ENCODE measurements around the gene TLNRD1.
"Not testable (repeated sequence)": the region's sequence is repeated elsewhere in the genome, so short reads cannot be mapped to it uniquely, and the experiment has no call there.

The TLNRD1 gene

DNA sequence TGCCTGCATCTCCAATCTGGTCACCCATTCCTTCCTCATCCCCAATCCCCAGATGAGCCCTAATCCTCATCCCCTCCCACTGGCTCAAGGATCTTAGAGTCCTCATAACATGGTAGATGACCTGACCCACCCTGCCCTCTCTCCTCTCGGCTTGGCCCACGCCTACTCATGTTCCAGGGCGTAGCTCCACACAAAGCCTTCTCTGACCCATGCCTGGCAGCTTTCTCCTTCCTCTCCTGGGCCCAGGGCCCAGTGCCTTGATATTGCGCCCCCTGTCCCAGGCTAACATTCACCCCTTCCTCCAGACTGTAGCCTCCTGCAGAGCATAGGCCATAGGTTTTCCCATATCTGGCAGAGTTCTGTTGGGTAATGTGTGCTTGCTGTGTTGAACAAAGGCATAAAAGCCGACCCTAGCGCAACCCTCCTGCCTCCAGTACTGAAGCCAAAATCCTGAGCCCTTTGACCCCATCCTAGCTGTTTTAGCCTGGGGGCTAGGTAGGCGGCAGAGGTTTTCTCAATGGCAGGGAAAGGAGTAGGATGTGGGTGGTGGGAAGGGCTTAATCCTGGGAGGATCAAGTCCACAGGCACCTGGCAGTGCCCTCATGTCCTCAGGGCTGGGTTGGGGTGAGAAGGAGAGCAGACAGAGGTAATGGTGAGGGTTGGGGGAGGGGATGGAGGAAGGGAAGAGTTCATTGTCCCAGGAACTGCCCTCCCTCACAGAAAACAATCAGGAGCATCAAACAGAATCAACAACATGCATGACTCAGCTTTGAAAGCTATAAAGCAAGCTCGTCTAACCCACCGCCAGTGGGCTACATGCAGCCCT lies 46.6 kb upstream of the TLNRD1 start:
- H2BK15ac ChIP-seq (ENCODE audit: low read depth, poor library complexity, severe bottlenecking) = no peak overlapping the region
- peak overlapping the region; percentile 11 for H2AK5ac ChIP-seq (ENCODE audit: low read length, severe bottlenecking)
- no peaks in the 10 kb centered on the region for H3K9me3 ChIP-seq (ENCODE audit: control insufficient read depth, low read length)
- H2BK12ac ChIP-seq (ENCODE audit: low read length in 2 of 2) = no peak overlapping the region
- H3K4me2 ChIP-seq (ENCODE audit: low read length, poor library complexity, severe bottlenecking) = no peak overlapping the region
- no peak overlapping the region for H3K4me3 ChIP-seq (ENCODE audit: insufficient read depth in 1 of 2, low read depth in 1 of 2, low read length in 2 of 2)
- H3K4ac ChIP-seq (ENCODE audit: low read depth in 1 of 2, low read length in 2 of 2) = no peak overlapping the region
- H3K27me3 ChIP-seq (ENCODE audit: control insufficient read depth in 1 of 2, insufficient read depth in 1 of 2, low read length in 2 of 2) = no peaks in the 10 kb centered on the region
- H3K23ac ChIP-seq (ENCODE audit: low read length in 2 of 2) = no peak overlapping the region
- H3K14ac ChIP-seq (ENCODE audit: low read length in 2 of 2) = no peak overlapping the region
- H2BK120ac ChIP-seq (ENCODE audit: low read depth, low read length) = no peak overlapping the region
- H3K9ac ChIP-seq (ENCODE audit: low read length) = no peak overlapping the region
- peaks cover 7% of the 10 kb centered on the region for H3K4me1 ChIP-seq (ENCODE audit: control insufficient read depth, insufficient read depth, low read depth, low read length)
- no peak overlapping the region for H4K91ac ChIP-seq (ENCODE audit: low read length)
- DNase-seq = no peak
- 96% methylated on average over 5 of the region's 9 CpGs for WGBS
- H4K8ac ChIP-seq (ENCODE audit: low read length) = no peak overlapping the region
- no peak overlapping the region for H2BK5ac ChIP-seq (ENCODE audit: low read depth, low read length, poor library complexity, severe bottlenecking)
- H3K18ac ChIP-seq (ENCODE audit: low read depth in 1 of 2, low read length in 2 of 2) = no peak overlapping the region
- H2AFZ ChIP-seq (ENCODE audit: low read depth, low read length) = no peak overlapping the region
- H3K79me1 ChIP-seq (replicated peaks; ENCODE audit: low read length, poor library complexity, severe bottlenecking) = peaks cover 9% of the 10 kb centered on the region
- no peak overlapping the region for H3K27ac ChIP-seq (ENCODE audit: low read length, poor library complexity, severe bottlenecking)
- H3K36me3 ChIP-seq (ENCODE audit: control insufficient read depth in 1 of 2, insufficient read depth in 2 of 2, low read depth in 1 of 2, low read length in 2 of 2) = peaks cover 30 to 50% of the 10 kb centered on the region in 2 experiments

DNA sequence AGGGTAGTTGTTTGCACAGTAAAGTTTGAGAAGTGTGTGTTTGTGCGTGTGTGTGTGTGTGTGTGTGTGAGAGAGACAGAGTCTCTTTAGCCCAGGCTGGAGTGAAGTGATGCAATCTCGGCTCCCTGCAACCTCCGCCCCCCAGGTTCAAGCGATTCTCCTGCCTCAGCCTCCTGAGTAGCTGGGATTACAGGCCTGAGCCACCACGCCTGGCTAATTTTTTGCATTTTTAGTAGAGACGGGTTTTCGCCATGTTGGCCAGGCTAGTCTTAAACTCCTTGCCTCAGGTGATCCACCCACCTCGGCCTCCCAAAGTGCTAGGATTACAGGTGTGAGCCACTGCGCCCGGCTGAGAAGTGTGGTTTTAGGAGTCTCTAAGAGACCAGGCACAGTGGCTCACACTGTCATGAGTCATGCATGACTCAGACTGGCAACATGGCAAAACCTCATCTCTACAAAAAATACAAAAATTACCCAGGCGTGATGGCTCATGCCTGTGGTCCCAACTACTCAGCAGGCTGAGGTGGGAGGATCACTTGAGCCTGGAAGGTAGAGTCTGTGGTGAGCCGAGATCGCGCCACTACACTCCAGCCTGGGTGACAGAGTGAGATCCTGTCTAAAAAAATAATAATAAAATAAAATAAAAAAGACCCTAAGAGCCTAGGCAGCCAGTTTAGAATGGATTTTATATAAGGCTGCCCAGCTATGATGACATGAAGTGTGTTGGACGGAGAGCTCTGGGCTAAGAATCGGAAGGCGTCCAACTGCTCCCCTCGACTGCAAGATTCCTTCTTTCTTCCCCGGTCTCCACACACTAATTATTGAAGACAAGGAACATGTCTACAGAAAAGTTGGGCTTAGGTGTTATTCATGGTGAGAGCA lies 44.9 kb upstream of the TLNRD1 start:
- not testable (repeated sequence) for H2BK120ac ChIP-seq (ENCODE audit: low read depth, low read length); H3K4ac ChIP-seq (ENCODE audit: low read depth in 1 of 2, low read length in 2 of 2); H3K4me1 ChIP-seq (ENCODE audit: control insufficient read depth, insufficient read depth, low read depth, low read length); H3K4me2 ChIP-seq (ENCODE audit: low read length, poor library complexity, severe bottlenecking); H2BK12ac ChIP-seq (ENCODE audit: low read length in 2 of 2); H4K8ac ChIP-seq (ENCODE audit: low read length); H4K91ac ChIP-seq (ENCODE audit: low read length); H2AFZ ChIP-seq (ENCODE audit: low read depth, low read length); H3K9me3 ChIP-seq (ENCODE audit: control insufficient read depth, low read length); H3K18ac ChIP-seq (ENCODE audit: low read depth in 1 of 2, low read length in 2 of 2); H3K4me3 ChIP-seq (ENCODE audit: insufficient read depth in 1 of 2, low read depth in 1 of 2, low read length in 2 of 2); H3K27me3 ChIP-seq (ENCODE audit: control insufficient read depth in 1 of 2, insufficient read depth in 1 of 2, low read length in 2 of 2); H3K9ac ChIP-seq (ENCODE audit: low read length); H2BK15ac ChIP-seq (ENCODE audit: low read depth, poor library complexity, severe bottlenecking); H3K14ac ChIP-seq (ENCODE audit: low read length in 2 of 2); H3K23ac ChIP-seq (ENCODE audit: low read length in 2 of 2)
- Histone ChIP-seq H3K36me3 (ENCODE audit: control insufficient read depth in 1 of 2, insufficient read depth in 2 of 2, low read depth in 1 of 2, low read length in 2 of 2) (peaks cover 22 to 37% of the 10 kb centered on the region in 2 experiments), H3K27ac (ENCODE audit: low read length, poor library complexity, severe bottlenecking) (peak overlapping the region; percentile 23), H2BK5ac (ENCODE audit: low read depth, low read length, poor library complexity, severe bottlenecking) (peak overlapping the region; percentile 9), H2AK5ac (ENCODE audit: low read length, severe bottlenecking) (peak overlapping the region; percentile 62), H3K79me1 (replicated peaks; ENCODE audit: low read length, poor library complexity, severe bottlenecking) (peaks cover 12% of the 10 kb centered on the region)
- peak; percentile 92 for DNase-seq
- 67% methylated on average over 12 of the region's 19 CpGs for WGBS

DNA sequence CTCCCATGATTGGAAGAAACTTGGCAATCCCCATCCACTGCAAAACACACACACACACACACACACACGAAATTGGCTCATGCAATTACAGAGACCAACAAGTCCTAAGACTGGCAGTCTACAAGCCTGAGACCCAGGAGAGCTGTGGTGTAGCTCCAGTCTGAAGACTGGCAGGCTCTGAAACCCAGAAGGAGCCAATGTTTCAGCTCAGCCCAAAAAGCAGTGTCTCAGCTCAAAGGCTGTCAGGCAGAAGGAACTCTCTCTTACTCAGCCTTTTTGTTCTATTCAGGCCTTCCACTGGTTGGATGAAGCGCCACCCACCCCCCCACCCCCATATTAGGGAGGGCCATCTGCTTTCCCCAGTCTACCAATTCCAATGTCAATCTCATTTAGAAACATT lies 43.2 kb upstream of the TLNRD1 start:
- no peak for DNase-seq
- H3K23ac ChIP-seq (ENCODE audit: low read length in 2 of 2) = no peak overlapping the region
- H3K36me3 ChIP-seq (ENCODE audit: control insufficient read depth in 1 of 2, insufficient read depth in 2 of 2, low read depth in 1 of 2, low read length in 2 of 2) = peaks cover 20 to 21% of the 10 kb centered on the region in 2 experiments
- H2BK12ac ChIP-seq (ENCODE audit: low read length in 2 of 2) = no peak overlapping the region
- H2BK15ac ChIP-seq (ENCODE audit: low read depth, poor library complexity, severe bottlenecking) = no peak overlapping the region
- 91% methylated on average over 2 of the region's 2 CpGs for WGBS
- H3K4me1 ChIP-seq (ENCODE audit: control insufficient read depth, insufficient read depth, low read depth, low read length) = peaks cover 7% of the 10 kb centered on the region
- H3K27ac ChIP-seq (ENCODE audit: low read length, poor library complexity, severe bottlenecking) = no peak overlapping the region
- no peak overlapping the region for H3K18ac ChIP-seq (ENCODE audit: low read depth in 1 of 2, low read length in 2 of 2)
- no peak overlapping the region for H3K14ac ChIP-seq (ENCODE audit: low read length in 2 of 2)
- no peak overlapping the region for H2AFZ ChIP-seq (ENCODE audit: low read depth, low read length)
- no peak overlapping the region for H4K8ac ChIP-seq (ENCODE audit: low read length)
- no peak overlapping the region for H4K91ac ChIP-seq (ENCODE audit: low read length)
- H3K27me3 ChIP-seq (ENCODE audit: control insufficient read depth in 1 of 2, insufficient read depth in 1 of 2, low read length in 2 of 2) = no peaks in the 10 kb centered on the region
- no peak overlapping the region for H2BK5ac ChIP-seq (ENCODE audit: low read depth, low read length, poor library complexity, severe bottlenecking)
- H3K79me1 ChIP-seq (replicated peaks; ENCODE audit: low read length, poor library complexity, severe bottlenecking) = peaks cover 12% of the 10 kb centered on the region
- H2AK5ac ChIP-seq (ENCODE audit: low read length, severe bottlenecking) = no peak overlapping the region
- H2BK120ac ChIP-seq (ENCODE audit: low read depth, low read length) = no peak overlapping the region
- H3K4me3 ChIP-seq (ENCODE audit: insufficient read depth in 1 of 2, low read depth in 1 of 2, low read length in 2 of 2) = no peak overlapping the region
- H3K9me3 ChIP-seq (ENCODE audit: control insufficient read depth, low read length) = no peaks in the 10 kb centered on the region
- no peak overlapping the region for H3K9ac ChIP-seq (ENCODE audit: low read length)
- H3K4ac ChIP-seq (ENCODE audit: low read depth in 1 of 2, low read length in 2 of 2) = no peak overlapping the region
- H3K4me2 ChIP-seq (ENCODE audit: low read length, poor library complexity, severe bottlenecking) = no peak overlapping the region

DNA sequence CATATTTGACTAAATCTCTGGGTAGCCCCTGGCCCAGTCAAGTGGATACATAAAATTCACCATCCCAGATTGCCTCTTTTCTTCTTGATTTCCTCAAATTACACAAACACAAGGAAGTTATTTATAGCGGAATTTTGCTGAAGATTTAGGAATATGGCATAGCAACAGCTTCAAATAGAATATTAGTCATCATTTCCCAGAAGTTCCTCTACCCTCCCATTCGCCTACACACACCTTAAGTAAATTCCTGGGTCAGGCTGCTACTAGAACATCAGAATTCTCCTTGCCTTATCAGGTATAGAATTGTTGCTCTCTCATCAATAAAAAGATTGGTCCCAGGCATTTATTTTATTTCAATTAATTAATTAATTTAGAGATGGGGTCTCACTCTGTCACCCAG lies 42.7 kb upstream of the TLNRD1 start:
- Histone ChIP-seq H2BK15ac (ENCODE audit: low read depth, poor library complexity, severe bottlenecking) (no peak overlapping the region), H4K91ac (ENCODE audit: low read length) (no peak overlapping the region), H4K8ac (ENCODE audit: low read length) (no peak overlapping the region), H3K79me1 (replicated peaks; ENCODE audit: low read length, poor library complexity, severe bottlenecking) (peaks cover 12% of the 10 kb centered on the region), H3K4me1 (ENCODE audit: control insufficient read depth, insufficient read depth, low read depth, low read length) (peaks cover 7% of the 10 kb centered on the region), H3K27me3 (ENCODE audit: control insufficient read depth in 1 of 2, insufficient read depth in 1 of 2, low read length in 2 of 2) (no peaks in the 10 kb centered on the region), H3K4me3 (ENCODE audit: insufficient read depth in 1 of 2, low read depth in 1 of 2, low read length in 2 of 2) (no peak overlapping the region), H3K4me2 (ENCODE audit: low read length, poor library complexity, severe bottlenecking) (no peak overlapping the region), H3K27ac (ENCODE audit: low read length, poor library complexity, severe bottlenecking) (no peak overlapping the region), H2AFZ (ENCODE audit: low read depth, low read length) (no peak overlapping the region), H2BK5ac (ENCODE audit: low read depth, low read length, poor library complexity, severe bottlenecking) (no peak overlapping the region), H3K14ac (ENCODE audit: low read length in 2 of 2) (no peak overlapping the region), H3K36me3 (ENCODE audit: control insufficient read depth in 1 of 2, insufficient read depth in 2 of 2, low read depth in 1 of 2, low read length in 2 of 2) (peaks cover 16 to 18% of the 10 kb centered on the region in 2 experiments), H2BK12ac (ENCODE audit: low read length in 2 of 2) (no peak overlapping the region), H3K23ac (ENCODE audit: low read length in 2 of 2) (no peak overlapping the region), H3K4ac (ENCODE audit: low read depth in 1 of 2, low read length in 2 of 2) (no peak overlapping the region), H2AK5ac (ENCODE audit: low read length, severe bottlenecking) (no peak overlapping the region), H3K9ac (ENCODE audit: low read length) (no peak overlapping the region), H3K9me3 (ENCODE audit: control insufficient read depth, low read length) (no peaks in the 10 kb centered on the region), H2BK120ac (ENCODE audit: low read depth, low read length) (no peak overlapping the region), H3K18ac (ENCODE audit: low read depth in 1 of 2, low read length in 2 of 2) (no peak overlapping the region)
- no peak for DNase-seq
- 83% methylated on average over 2 of the region's 2 CpGs for WGBS

Measured in mesenchymal stem cell (in vitro differentiated cells and primary cell).